Measurements from ENCODE around the gene SF3A1.

The SF3A1 gene

DNA sequence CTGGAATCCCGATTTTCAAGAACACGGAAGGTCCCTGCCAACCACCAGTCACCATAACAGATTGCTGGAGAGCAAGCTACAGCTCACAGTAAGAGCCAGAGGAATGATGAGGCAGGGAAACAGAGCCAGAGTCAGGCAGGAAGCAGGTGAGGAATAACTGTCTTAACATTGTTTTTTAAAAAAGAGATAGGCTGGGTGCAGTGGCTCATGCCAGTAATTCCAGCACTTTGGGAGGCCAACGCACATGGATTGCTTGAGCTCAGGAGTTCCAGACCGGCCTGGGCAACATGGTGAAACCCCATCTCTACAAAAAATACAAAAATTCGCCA is 53.9 kb downstream of the SF3A1 start:
- DNase-seq: no peak

DNA sequence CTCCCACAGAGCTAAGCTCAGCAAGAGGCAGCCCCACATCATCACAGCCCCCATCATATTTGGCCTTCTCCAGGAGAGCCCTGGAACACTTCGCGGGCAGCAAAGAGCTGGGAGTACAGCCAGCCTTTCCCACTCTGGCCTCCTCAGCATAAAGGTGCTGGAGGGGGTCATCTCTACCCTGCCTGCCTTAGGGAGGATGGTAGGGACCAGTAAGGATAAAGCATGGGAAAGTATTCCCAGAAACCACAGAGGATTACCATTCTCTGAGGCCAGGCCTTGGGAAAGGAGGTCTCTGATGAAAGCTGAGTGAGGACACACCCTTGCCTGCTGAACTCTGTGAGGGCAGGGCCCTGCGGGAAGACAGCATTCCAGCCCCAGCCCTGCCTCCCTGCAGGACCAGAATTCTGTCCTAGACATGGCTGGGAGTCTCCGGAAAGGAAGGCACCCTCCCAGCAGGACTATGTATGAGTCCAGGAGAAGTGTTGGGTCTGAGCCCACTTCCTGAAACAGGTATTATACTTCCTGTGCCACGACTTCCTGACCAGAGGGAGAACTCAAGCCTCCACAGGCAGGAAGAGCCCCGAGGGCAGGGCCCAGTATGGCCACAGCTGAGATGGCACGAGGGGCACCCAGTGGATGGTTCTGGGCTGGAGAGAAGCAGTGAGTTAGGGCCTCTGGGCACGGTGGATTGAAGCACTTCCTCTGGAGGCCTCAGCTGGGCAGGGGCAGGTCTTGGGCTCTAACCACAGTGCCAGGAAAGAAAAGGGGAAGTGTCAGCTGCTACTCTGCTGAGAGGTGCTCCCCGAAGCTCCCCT is 54.5 kb downstream of the SF3A1 start:
- DNase-seq: peak; percentile 87

- DNase-seq: no peak
Measured at GRCh38 chr22:30299322-30299721, 57.4 kb downstream of the SF3A1 start.

GRCh38 chr22:30297991-30298701 is 58.5 kb downstream of the SF3A1 start:
- DNase-seq: no peak

- DNase-seq: no peak
Measured at GRCh38 chr22:30297276-30297990, 59.3 kb downstream of the SF3A1 start.

DNA sequence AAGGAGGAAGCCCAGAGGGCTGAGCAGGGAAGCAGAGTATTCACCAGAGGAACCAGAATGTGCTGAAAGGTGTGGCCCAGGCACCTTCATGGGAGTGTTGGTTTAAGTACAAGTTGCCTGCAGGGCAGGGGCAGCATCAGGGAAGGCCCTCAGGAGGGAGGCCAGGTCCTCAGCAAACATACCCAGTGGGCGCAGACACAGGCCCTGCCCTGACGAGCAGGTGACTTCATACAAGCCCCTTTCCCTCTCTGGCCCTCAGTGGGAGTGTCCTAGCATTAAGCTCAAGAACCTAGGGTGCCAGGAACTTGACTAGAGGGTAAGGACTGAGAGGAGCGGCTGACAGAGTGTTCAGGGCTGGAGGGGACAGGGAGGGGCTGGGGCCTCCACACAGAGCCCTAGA is 59.9 kb downstream of the SF3A1 start:
- DNase-seq: no peak

- DNase-seq: no peak
Measured at GRCh38 chr22:30296324-30296723, 60.4 kb downstream of the SF3A1 start.

DNA sequence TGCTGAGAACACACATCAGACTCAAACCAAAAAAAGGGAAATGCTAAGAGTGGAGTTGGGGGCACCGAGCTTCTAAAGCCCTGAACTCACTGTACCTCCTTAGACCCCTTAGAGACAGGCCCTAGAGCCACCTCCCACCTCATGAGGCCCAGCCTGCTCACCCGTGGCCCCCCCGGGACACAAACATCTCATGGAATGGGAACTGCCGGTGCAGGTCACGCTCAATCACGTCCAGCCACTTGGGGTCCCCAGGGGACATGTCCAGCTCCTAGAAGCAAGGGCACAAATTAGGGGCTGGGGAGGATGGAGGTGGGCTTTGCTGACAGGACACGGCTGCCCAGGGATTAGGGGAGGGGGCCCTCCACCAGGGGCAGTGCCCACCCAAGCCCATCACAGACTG is 61.1 kb downstream of the SF3A1 start:
- DNase-seq: no peak

GRCh38 chr22:30294830-30295229 is 61.9 kb downstream of the SF3A1 start:
- no peak for DNase-seq

GRCh38 chr22:30294066-30294465 is 62.6 kb downstream of the SF3A1 start:
- DNase-seq: no peak

- DNase-seq: no peak
Measured at GRCh38 chr22:30293026-30293425, 63.7 kb downstream of the SF3A1 start.

GRCh38 chr22:30292069-30292970 is 64.4 kb downstream of the SF3A1 start:
- no peak for DNase-seq

DNA sequence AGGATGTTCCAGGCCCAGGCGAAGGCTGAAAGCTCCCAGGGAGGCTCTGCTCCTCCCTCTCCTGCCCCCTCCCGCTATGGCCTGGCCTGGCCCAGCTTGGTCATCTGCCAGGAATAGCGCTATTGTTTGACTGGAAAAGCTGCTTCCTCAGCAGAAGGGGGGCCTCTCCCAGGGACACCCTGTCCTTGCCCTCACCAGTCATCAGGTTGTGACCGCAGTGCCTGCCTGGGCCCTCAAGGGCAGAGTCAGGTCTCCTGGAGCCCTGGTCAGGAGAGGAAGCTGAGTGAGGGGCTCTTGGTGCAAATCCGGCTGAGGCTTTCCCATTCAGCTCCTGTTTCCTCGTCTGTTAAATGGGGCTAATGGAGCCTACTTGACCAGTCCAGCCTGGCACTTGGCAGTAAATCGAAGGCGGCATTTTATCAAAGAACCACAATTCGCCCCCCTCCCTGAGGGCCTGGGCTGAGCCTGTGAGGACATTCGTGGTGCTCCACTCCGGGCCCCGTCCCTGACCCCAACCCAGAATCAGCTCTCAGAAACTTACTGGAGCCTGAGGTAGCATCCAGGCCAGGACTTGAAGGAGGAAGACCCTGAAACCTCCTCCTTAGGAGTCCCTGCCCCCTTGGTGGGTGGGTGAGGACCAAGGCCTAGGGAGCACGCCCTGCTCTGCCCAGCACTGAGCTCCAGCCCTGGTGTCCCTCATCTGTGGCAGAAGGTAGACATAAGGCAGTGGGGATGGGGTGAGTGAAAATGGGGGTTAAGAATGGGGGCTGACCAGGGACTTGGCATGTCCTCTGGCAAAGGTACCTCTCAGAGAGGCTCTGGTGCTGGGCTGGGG is 65.4 kb downstream of the SF3A1 start:
- peak; percentile 77 for DNase-seq

DNA sequence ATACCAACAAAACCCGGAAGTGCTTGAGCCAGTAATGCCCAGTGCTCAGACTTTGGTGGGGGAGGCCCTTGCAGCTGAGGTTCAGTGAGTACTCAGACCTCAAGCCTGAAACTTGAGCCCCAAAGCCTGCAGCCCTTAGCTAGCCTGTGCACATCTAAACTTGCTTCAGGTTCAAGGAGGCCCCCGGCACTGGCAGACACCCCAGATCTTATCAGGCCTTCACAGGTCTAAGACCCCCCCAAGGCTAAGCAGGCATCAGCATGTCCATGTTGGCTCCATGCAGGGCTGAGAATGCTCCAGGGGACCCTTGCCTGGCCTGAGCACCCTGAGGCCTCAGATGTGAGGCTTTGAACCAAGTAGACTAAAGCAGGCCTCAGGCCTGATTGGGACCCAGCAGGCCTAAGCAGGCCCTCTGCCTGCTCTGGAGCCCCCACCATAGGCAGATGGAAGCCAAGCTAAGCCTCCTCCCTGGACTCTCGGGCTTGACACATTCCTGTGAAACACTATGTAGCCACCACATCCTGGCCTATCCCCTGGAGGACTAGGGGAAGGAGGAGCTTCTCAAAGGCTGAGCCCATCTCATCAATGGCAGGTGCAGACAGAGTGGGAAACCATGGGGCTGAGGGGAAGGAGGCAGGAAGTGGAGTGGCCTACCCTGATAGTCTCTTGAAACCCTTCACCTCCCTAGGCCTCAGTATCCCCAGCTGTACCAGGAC is 66.2 kb downstream of the SF3A1 start:
- peak; percentile 89 for DNase-seq

- no peak for DNase-seq
Measured at GRCh38 chr22:30289980-30290313, 66.7 kb downstream of the SF3A1 start.

DNA sequence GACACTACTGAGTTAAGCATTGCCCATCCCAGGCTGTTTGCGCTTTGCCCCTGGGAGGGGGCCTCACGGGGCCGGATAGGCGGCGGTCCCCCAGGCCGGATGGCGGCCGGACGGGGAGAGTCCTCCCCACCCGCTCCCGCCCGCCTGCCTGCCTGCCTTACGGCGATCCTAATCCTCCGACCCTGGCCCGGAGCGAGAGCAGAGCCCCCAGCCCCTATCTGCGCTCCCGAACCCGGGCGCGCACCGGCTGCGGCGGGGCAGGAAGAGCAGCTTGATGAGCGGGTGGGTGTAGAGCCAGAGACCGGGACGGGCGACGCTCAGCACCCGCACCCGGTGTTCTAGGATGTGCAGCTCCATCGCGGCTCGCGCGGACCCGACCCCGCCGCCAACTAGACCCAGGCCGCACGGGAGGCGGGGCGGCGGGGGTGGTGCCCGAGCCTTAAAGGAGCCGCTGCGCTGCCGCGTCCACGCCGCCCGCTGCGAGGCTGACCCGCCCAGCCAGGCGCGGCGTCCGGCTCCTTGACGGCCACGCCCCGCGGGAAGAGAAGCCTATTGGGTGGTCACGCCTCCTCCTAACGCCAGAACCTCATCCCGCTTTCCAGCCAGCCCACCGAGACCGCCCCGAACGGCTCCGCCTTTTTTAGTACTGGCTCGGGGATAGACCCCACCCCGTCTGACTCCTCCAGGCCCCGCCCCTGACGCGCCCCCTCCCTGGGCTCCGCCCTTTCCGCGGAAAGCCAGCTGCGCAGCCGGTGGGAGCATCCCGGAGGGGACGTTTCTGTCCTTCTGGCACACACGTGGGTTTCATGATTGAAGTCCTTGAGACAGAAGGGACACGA is 67.3 kb downstream of the SF3A1 start, which contains the start of gene CASTOR1:
Gene CASTOR1 (minus strand): TSS at position 365 of the 839 bp plus-strand sequence. CDS start 8 bp downstream, at position 357.
- DNase-seq: peak; percentile 98

GRCh38 chr22:30288419-30289140 is 68.1 kb downstream of the SF3A1 start:
- DNase-seq: no peak

DNA sequence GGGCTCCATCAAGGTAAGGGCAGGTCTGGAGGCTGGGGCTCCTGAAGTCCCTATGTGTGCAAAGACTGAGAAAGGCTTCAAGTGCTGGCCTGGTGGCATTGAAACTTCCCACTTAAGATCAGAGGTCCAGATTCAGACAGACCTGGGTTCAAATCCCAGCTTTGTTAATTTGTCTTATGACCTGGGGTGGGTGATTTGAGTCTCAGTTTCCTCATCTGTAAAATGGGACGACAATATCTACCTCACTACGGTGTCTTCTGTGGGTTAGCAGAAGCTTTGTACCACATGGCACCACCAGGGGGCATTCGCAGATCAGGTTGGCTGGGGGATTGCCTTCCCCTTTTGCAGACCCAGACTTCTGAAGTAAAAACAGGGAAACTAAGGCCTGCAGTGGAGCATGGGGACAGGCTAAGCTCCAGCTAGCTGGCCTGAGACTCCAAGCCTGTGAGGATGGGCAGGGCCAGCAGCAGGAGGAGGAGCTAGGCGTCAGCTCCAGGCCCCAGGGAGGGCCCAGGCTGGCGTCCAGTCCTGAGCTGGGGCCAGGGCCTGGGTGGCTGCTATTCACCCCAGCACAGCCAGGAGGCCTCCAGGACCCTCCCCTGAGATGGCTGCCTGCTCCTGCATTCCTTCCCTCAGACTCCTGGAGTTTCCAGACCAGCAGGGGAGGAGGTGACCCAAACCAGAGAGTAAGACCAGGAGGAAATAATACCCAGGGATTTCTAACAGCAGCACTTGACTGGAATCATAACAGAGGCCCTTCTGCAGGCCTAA is 68.9 kb downstream of the SF3A1 start:
- DNase-seq: peak; percentile 93
